K562 (cell line): ENCODE results near the gene SMG9. TPM values are rescaled to one million over a fixed set of nuclear protein-coding genes. Genes with fewer than 3 reads are reported as not detected.

ENCODE experiments used
- ATAC-seq: fragments of 200-7000 bp; cut with Tn5 transposase; 3 replicates; pipeline ENCODE4 v1.9.1; 2020; ENCODE audit warnings: moderate library complexity
- BruUV-seq: library from RNA; stranded (reverse); fragments of 400-500 nt; replicated peaks from 2 replicates; lab custom pipeline; 2021; lab: Mats Ljungman, UMichigan
- CTCF ChIA-PET: fragments of 300-600 bp; formaldehyde crosslinking; extraction: SDS; loops from one replicate; lab custom pipeline; 2021; ENCODE audit warnings: low intra/inter-chr PET ratio; lab: Yijun Ruan, JAX
- POLR2A ChIA-PET: fragments of 300-600, 350-650 bp; sonication (Branson Sonifier 250); formaldehyde crosslinking; extraction: SDS; loops from one replicate; lab custom pipeline; 2021; ENCODE audit warnings: antibody characterized with exemption, inconsistent platforms; lab: Yijun Ruan, JAX
- DNase-seq, 4 experiments: peaks; one replicate each; pipeline versions ENCODE4 v3.0.0 to v3.0.0-alpha.2; 2011 to 2018; ENCODE audit warnings: low spot score in 3 of 4, mixed read lengths in 3 of 4; ENCODE audit errors: extremely low read depth in 1 of 4
- FAIRE-seq: peaks from 2 replicates; lab custom pipeline; 2011; peaks lifted over from hg19 to GRCh38; lab: Jason Lieb, UNC
- H2AFZ ChIP-seq: 2 replicates; pipeline ENCODE4 v1.6.0; 2011; ENCODE audit warnings: low read depth, low read length, control low read depth, inconsistent platforms
- H3K27ac ChIP-seq: fragments of 200-600 bp; 3 replicates; pipeline ENCODE4 v1.8.0; 2011; ENCODE audit warnings: low read depth, mild to moderate bottlenecking, control low read depth, inconsistent platforms, low read length, moderate library complexity, mixed read lengths; ENCODE audit errors: extremely low read depth
- H3K27me3 ChIP-seq, 2 experiments: fragments of 300-600 bp in 1 of 2; 2 replicates in 1 of 2; 3 replicates in 1 of 2; pipeline versions ENCODE4 v1.6.0 to v1.8.0; 2011; ENCODE audit warnings: inconsistent platforms in 2 of 2, low read length in 2 of 2, mild to moderate bottlenecking in 1 of 2, mixed read lengths in 1 of 2, moderate library complexity in 1 of 2; ENCODE audit not compliant: control insufficient read depth in 2 of 2, insufficient read depth in 2 of 2
- H3K36me3 ChIP-seq: fragments of 300-600 bp; 3 replicates; pipeline ENCODE4 v1.8.0; 2011; ENCODE audit warnings: mild to moderate bottlenecking, low read length, inconsistent platforms; ENCODE audit not compliant: control insufficient read depth, insufficient read depth
- H3K4me1 ChIP-seq, 2 experiments: fragments of 200-600 bp in 1 of 2; replicated peaks in 1 of 2; 2 replicates in 1 of 2; 3 replicates in 1 of 2; pipeline versions ENCODE4 v1.5.1 to v1.8.0; 2011; ENCODE audit warnings: inconsistent platforms in 2 of 2, low read length in 2 of 2, mild to moderate bottlenecking in 1 of 2, mixed read lengths in 1 of 2, moderate library complexity in 1 of 2; ENCODE audit not compliant: control insufficient read depth in 2 of 2, insufficient read depth in 2 of 2
- H3K4me2 ChIP-seq: 2 replicates; pipeline ENCODE4 v1.6.1; 2011; ENCODE audit warnings: low read length, control low read depth, inconsistent platforms, mixed read lengths; ENCODE audit not compliant: insufficient read depth
- H3K4me3 ChIP-seq: fragments of 200-600 bp; sonication (generic), shearing (Covaris generic); 2 replicates; pipeline ENCODE4 v1.5.1; 2016; ENCODE audit warnings: control low read depth, inconsistent platforms
- H3K79me2 ChIP-seq: fragments of 200-600 bp; 3 replicates; pipeline ENCODE4 v1.8.0; 2011; ENCODE audit warnings: low read length, inconsistent platforms; ENCODE audit not compliant: control insufficient read depth, insufficient read depth
- H3K9ac ChIP-seq, 2 experiments: 2 replicates each; pipeline versions ENCODE4 v1.6.0 to v1.6.1; 2011; ENCODE audit warnings: low read depth in 2 of 2, low read length in 2 of 2, control low read depth in 1 of 2, inconsistent platforms in 1 of 2, mild to moderate bottlenecking in 1 of 2, mixed read lengths in 1 of 2; ENCODE audit not compliant: insufficient read depth in 1 of 2
- H3K9me1 ChIP-seq: one replicate; pipeline ENCODE4 v1.6.0; 2011; ENCODE audit warnings: inconsistent platforms, mild to moderate bottlenecking, low read length, moderate library complexity; ENCODE audit not compliant: control insufficient read depth, insufficient read depth
- H3K9me3 ChIP-seq: replicated peaks from 2 replicates; pipeline ENCODE4 v1.5.1; 2011; ENCODE audit warnings: low read depth, low read length, inconsistent platforms; ENCODE audit not compliant: control insufficient read depth, insufficient read depth
- H4K20me1 ChIP-seq: replicated peaks from 2 replicates; pipeline ENCODE4 v1.6.1; 2011; ENCODE audit warnings: low read length, inconsistent platforms, mixed read lengths; ENCODE audit not compliant: control insufficient read depth, insufficient read depth
- CAMTA2 ChIP-seq: fragments of 250-450 bp; sonication (Bioruptor Pico); conservative IDR thresholded peaks from 2 replicates; pipeline ENCODE4 v1.5.1; 2022
- DDX20 ChIP-seq: fragments of 450-650 bp; IDR thresholded peaks from 2 replicates; pipeline ENCODE4 v1.6.1; 2016; ENCODE audit warnings: missing genetic modification characterization, low read depth, mild to moderate bottlenecking, missing compliant biosample characterization, moderate library complexity
- ZNF146 ChIP-seq: IDR thresholded peaks from one replicate; pipeline ENCODE4 v1.6.1; 2018; ENCODE audit warnings: missing compliant biosample characterization; ENCODE audit not compliant: unreplicated experiment
- WGBS: fragments of 100-300 bp; shearing (Covaris generic); methylation state at CpG from one replicate; pipeline ENCODE4 v1.1.6; 2016; ENCODE audit warnings: low coverage, mixed read lengths; ENCODE audit not compliant: insufficient coverage; ENCODE audit errors: missing lambda C conversion rate; 5-methylcytosine and 5-hydroxymethylcytosine counted together
- in situ Hi-C: fragments of 300-500 bp; cut with MboI; formaldehyde crosslinking; loops from 4 replicates; pipeline ENCODE4 v1.15.0; 2018; ENCODE audit warnings: inconsistent platforms, mixed read lengths
- intact Hi-C: fragments of 100-400 bp; cut with micrococcal nuclease; formaldehyde crosslinking; loops from 2 replicates; pipeline ENCODE4 v1.14.2; 2022
- polyA plus RNA-seq, 8 experiments: library from polyadenylated mRNA; depleted of rRNA in 4 of 8; stranded (reverse) in 5 of 8; unstranded in 3 of 8; fragments of >200 nt; fragmentation: Nextera tagmentation in 2 of 8; fragmentation: Illumina TruSeq in 1 of 8; extraction: Ambion mirVana in 2 of 8; extraction: Trizol in 1 of 8; gene quantifications; 2 replicates each; pipeline versions ENCODE4 v1.2.1 to v1.2.3, GENCODE V29; 2011 to 2014; ENCODE audit warnings: inconsistent platforms in 1 of 8, missing spikeins in 1 of 8
- total RNA-seq, 7 experiments: library from RNA; depleted of rRNA in 6 of 7; stranded (reverse); fragments of >200 nt in 6 of 7; fragmentation: Illumina TruSeq in 2 of 7; extraction: Trizol in 2 of 7; gene quantifications; 2 replicates each; pipeline versions ENCODE4 v1.2.1 to v1.2.3, GENCODE V29; 2011 to 2021; ENCODE audit warnings: low replicate concordance in 1 of 7
- TF ChIP-seq, protein P1 (sequence below): fragments of 450-650 bp; IDR thresholded peaks from one replicate; pipeline ENCODE4 v1.6.1; 2018; ENCODE audit warnings: mild to moderate bottlenecking, moderate library complexity; ENCODE audit not compliant: partially characterized antibody
- TF ChIP-seq, protein P2 (sequence below): fragments of 450-650 bp; IDR thresholded peaks from 2 replicates; pipeline ENCODE4 v1.6.1; 2018; ENCODE audit warnings: mild to moderate bottlenecking, low read depth; ENCODE audit not compliant: partially characterized antibody
- TF ChIP-seq, protein P3 (sequence below): fragments of 200-800 bp; sonication (Bioruptor generic); IDR thresholded peaks from 2 replicates; pipeline ENCODE4 v1.6.1; 2016; ENCODE audit warnings: missing genetic modification characterization, missing compliant biosample characterization

Gene SMG9
- total and polyA plus RNA-seq, 9 of the 15 experiments (the other 6 are each of a cell fraction or from before 2014, with no cell fraction given) = 1.7 to 79.7 (median 40.2) TPM

DNA sequence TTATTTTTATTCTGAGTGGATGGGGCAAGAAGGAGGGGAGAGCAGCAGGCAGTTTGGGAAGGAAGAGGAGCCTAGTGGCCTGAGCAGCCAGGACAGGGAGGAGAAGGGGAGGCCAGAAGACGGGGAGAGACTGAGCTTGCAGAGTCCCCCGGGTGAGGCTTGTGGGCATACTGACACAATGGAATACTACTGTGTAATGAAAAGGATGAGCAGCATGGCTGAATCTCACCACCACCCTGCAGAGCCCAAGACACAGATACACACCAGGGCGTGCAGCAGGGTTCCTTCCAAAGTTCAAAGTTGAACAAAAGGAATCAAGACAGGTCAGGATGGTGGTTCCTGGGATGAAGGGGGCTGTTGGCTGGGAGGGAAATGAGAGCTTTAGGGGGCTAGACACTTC is 8.1 kb upstream of the SMG9 start:
- Histone ChIP-seq H3K4me1 (peaks cover 30 to 40% of the 10 kb centered on the region in 2 experiments), H3K27ac (no peak overlapping the region), H3K4me3 (no peak overlapping the region), H4K20me1 (no peaks in the 10 kb centered on the region), H3K27me3 (no peaks in the 10 kb centered on the region), H3K9me1 (peaks cover 4% of the 10 kb centered on the region), H2AFZ (no peak overlapping the region), H3K36me3 (peaks cover 21% of the 10 kb centered on the region; the same call in 2 of the 3 replicates), H3K9ac (no peak overlapping the region), H3K79me2 (no peaks in the 10 kb centered on the region; the same call in 2 of the 3 replicates), H3K9me3 (no peaks in the 10 kb centered on the region), H3K4me2 (no peak overlapping the region)
- BruUV-seq = no TSS peak
- 67% methylated on average over 3 of the region's 3 CpGs for WGBS
- in situ Hi-C loops = no loop called here
- no peak for DNase-seq
- no peak for ATAC-seq
- TF ChIP-seq ZNF146 (CRISPR knock-in tag) = peak; percentile 88
- no peak for TF ChIP-seq DDX20 (tag)
- ChIA-PET POLR2A (interaction anchor here (0.6 to 6.3 kb wide), 7 partner anchors 8 to 298 kb away, joined by 3 to 50 read pairs (median 4); partner anchors contain the start of gene SMG9), CTCF (no interaction called here)
- intact Hi-C loops = no loop called here
- FAIRE-seq = no peak

DNA sequence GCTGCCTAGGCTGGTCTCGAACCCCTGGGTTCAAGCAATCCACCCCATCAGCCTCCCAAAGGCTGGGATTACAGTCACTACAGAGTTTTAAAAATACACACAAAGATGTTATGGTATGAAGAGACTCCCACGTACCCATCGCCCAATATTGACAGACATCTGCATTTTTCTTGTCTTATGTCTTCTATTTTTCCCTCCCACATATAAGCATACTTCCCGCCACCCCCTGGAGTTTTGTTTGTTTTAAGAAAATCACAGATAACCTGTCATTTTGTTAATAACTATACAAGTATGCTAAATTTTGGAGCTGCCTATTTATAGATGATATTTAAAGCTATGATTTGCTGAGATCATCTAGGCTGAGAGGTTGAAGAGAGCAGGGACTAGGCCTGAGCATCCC is 6.2 kb upstream of the SMG9 start:
- Histone ChIP-seq H4K20me1 (no peaks in the 10 kb centered on the region), H3K27me3 (no peaks in the 10 kb centered on the region), H3K36me3 (peaks cover 15% of the 10 kb centered on the region; the same call in 2 of the 3 replicates), H2AFZ (no peak overlapping the region), H3K9ac (peak overlapping the region in 1 of 2 experiments; percentile 39; a peak in 1 of 4 replicates), H3K9me1 (peaks cover 4% of the 10 kb centered on the region), H3K9me3 (no peaks in the 10 kb centered on the region), H3K4me3 (no peak overlapping the region), H3K4me2 (no peak overlapping the region), H3K27ac (no peak overlapping the region), H3K79me2 (peaks cover 8% of the 10 kb centered on the region), H3K4me1 (peaks cover 31 to 47% of the 10 kb centered on the region in 2 experiments)
- in situ Hi-C loops (no loop called here), intact Hi-C loops (no loop called here)
- CTCF ChIA-PET = no interaction called here
- BruUV-seq = no TSS peak
- POLR2A ChIA-PET = interaction anchor here (0.7 kb wide), 1 partner anchor 1197 kb away, joined by 3 read pairs; no protein-coding TSS in a partner anchor
- FAIRE-seq (no peak), DNase-seq (no peak), ATAC-seq (no peak)
- 77% methylated on average over 4 of the region's 4 CpGs for WGBS
- TF ChIP-seq, protein P1, sequence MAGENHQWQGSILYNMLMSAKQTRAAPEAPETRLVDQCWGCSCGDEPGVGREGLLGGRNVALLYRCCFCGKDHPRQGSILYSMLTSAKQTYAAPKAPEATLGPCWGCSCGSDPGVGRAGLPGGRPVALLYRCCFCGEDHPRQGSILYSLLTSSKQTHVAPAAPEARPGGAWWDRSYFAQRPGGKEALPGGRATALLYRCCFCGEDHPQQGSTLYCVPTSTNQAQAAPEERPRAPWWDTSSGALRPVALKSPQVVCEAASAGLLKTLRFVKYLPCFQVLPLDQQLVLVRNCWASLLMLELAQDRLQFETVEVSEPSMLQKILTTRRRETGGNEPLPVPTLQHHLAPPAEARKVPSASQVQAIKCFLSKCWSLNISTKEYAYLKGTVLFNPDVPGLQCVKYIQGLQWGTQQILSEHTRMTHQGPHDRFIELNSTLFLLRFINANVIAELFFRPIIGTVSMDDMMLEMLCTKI = no peak
- TF ChIP-seq, protein P2, sequence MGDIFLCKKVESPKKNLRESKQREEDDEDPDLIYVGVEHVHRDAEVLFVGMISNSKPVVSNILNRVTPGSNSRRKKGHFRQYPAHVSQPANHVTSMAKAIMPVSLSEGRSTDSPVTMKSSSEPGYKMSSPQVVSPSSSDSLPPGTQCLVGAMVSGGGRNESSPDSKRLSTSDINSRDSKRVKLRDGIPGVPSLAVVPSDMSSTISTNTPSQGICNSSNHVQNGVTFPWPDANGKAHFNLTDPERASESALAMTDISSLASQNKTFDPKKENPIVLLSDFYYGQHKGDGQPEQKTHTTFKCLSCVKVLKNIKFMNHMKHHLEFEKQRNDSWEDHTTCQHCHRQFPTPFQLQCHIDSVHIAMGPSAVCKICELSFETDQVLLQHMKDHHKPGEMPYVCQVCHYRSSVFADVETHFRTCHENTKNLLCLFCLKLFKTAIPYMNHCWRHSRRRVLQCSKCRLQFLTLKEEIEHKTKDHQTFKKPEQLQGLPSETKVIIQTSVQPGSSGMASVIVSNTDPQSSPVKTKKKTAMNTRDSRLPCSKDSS = no peak
- TF ChIP-seq, protein P3, sequence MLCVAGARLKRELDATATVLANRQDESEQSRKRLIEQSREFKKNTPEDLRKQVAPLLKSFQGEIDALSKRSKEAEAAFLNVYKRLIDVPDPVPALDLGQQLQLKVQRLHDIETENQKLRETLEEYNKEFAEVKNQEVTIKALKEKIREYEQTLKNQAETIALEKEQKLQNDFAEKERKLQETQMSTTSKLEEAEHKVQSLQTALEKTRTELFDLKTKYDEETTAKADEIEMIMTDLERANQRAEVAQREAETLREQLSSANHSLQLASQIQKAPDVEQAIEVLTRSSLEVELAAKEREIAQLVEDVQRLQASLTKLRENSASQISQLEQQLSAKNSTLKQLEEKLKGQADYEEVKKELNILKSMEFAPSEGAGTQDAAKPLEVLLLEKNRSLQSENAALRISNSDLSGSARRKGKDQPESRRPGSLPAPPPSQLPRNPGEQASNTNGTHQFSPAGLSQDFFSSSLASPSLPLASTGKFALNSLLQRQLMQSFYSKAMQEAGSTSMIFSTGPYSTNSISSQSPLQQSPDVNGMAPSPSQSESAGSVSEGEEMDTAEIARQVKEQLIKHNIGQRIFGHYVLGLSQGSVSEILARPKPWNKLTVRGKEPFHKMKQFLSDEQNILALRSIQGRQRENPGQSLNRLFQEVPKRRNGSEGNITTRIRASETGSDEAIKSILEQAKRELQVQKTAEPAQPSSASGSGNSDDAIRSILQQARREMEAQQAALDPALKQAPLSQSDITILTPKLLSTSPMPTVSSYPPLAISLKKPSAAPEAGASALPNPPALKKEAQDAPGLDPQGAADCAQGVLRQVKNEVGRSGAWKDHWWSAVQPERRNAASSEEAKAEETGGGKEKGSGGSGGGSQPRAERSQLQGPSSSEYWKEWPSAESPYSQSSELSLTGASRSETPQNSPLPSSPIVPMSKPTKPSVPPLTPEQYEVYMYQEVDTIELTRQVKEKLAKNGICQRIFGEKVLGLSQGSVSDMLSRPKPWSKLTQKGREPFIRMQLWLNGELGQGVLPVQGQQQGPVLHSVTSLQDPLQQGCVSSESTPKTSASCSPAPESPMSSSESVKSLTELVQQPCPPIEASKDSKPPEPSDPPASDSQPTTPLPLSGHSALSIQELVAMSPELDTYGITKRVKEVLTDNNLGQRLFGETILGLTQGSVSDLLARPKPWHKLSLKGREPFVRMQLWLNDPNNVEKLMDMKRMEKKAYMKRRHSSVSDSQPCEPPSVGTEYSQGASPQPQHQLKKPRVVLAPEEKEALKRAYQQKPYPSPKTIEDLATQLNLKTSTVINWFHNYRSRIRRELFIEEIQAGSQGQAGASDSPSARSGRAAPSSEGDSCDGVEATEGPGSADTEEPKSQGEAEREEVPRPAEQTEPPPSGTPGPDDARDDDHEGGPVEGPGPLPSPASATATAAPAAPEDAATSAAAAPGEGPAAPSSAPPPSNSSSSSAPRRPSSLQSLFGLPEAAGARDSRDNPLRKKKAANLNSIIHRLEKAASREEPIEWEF (CRISPR knock-in tag) = no peak
- no peak for TF ChIP-seq CAMTA2 (CRISPR knock-in tag)
